ENCODE measurements around the gene GOLGA8Q.
"Not testable (repeated sequence)": the region's sequence is repeated elsewhere in the genome, so short reads cannot be mapped to it uniquely, and the experiment has no call there.

DNA sequence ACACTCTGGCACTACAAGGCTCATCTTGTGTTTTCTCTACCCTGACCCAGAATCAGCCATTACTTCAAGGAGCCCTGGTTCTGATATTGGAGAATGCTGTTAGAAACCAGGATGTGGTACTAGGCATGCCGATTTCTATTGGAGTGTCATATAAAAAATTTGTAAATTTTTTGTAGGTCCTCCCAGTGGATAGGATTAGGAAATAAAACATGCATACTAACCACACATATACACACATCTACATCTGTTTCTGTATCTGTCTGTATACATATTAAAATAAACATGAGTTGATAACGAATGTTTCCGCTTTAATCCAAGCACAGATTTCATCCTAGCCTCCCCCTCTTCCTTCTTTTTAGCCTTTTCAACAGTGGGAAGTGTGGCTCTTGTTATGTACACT is 22.8 kb upstream of the GOLGA8Q start:
- not testable (repeated sequence) for TF ChIP-seq POLR2A, EP300, POLR2AphosphoS5 (IDR thresholded peaks at IDR 0.05)
- TF ChIP-seq, protein P1, sequence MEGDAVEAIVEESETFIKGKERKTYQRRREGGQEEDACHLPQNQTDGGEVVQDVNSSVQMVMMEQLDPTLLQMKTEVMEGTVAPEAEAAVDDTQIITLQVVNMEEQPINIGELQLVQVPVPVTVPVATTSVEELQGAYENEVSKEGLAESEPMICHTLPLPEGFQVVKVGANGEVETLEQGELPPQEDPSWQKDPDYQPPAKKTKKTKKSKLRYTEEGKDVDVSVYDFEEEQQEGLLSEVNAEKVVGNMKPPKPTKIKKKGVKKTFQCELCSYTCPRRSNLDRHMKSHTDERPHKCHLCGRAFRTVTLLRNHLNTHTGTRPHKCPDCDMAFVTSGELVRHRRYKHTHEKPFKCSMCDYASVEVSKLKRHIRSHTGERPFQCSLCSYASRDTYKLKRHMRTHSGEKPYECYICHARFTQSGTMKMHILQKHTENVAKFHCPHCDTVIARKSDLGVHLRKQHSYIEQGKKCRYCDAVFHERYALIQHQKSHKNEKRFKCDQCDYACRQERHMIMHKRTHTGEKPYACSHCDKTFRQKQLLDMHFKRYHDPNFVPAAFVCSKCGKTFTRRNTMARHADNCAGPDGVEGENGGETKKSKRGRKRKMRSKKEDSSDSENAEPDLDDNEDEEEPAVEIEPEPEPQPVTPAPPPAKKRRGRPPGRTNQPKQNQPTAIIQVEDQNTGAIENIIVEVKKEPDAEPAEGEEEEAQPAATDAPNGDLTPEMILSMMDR (IDR thresholded peaks at IDR 0.05): not testable (repeated sequence)

All from stomach (tissue), 4 donors.